GM12865 (cell line): ENCODE measurements around the gene SDK2.
A peak's percentile ranks its signal among the peaks of the same experiment; 100 is the strongest.
"Not testable (repeated sequence)": the region's sequence is repeated elsewhere in the genome, so short reads cannot be mapped to it uniquely, and the experiment has no call there.

Experiments
- DNase-seq: peaks from one replicate; pipeline ENCODE4 v3.0.0; 2010; ENCODE audit warnings: low read depth
- H3K4me3 ChIP-seq: 2 replicates; pipeline ENCODE4 v1.5.1; 2011; ENCODE audit warnings: mild to moderate bottlenecking, low read depth, low read length, control low read depth
- TF ChIP-seq, protein P1 (sequence below): IDR thresholded peaks from 2 replicates; pipeline ENCODE4 v1.5.1; 2011; ENCODE audit warnings: low read length, control low read depth, low read depth, inconsistent platforms; ENCODE audit not compliant: insufficient read depth; ENCODE audit errors: missing control alignments

SDK2 gene

DNA sequence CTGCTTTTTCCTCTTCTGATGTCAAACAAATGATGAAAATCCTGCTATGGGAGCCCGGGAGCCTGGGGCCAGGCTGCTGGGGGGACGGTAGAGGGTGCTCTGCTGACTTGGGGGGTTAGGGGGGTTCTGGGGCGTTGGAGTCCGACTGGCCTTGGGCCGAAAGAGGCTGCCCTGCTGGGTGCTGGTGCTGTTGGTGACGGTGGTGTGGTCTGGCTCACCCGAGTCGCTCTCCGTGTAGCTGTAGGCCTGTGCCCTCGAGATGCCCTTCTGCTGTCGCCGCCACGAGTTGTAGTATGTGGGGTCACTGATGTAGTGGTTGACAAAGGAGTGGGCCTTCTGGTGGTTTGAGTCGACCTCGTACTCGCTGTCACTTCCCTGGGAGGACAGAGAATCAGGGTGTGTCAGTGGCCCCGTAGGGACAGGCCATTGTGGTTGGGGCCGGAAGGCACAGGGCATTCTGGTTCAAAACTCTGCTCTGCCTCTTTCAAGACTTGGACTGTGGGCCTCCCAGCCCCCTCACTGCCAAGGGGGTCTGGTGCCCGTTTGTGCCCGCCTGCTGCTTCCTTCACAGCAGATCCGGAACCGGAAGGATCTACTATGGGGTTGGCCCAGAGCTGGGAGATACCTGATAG lies 305.6 kb downstream of the SDK2 start:
- TF ChIP-seq, protein P1, sequence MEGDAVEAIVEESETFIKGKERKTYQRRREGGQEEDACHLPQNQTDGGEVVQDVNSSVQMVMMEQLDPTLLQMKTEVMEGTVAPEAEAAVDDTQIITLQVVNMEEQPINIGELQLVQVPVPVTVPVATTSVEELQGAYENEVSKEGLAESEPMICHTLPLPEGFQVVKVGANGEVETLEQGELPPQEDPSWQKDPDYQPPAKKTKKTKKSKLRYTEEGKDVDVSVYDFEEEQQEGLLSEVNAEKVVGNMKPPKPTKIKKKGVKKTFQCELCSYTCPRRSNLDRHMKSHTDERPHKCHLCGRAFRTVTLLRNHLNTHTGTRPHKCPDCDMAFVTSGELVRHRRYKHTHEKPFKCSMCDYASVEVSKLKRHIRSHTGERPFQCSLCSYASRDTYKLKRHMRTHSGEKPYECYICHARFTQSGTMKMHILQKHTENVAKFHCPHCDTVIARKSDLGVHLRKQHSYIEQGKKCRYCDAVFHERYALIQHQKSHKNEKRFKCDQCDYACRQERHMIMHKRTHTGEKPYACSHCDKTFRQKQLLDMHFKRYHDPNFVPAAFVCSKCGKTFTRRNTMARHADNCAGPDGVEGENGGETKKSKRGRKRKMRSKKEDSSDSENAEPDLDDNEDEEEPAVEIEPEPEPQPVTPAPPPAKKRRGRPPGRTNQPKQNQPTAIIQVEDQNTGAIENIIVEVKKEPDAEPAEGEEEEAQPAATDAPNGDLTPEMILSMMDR, result no peak
- H3K4me3 ChIP-seq, result no peak overlapping the region
- peak; percentile 15 for DNase-seq

DNA sequence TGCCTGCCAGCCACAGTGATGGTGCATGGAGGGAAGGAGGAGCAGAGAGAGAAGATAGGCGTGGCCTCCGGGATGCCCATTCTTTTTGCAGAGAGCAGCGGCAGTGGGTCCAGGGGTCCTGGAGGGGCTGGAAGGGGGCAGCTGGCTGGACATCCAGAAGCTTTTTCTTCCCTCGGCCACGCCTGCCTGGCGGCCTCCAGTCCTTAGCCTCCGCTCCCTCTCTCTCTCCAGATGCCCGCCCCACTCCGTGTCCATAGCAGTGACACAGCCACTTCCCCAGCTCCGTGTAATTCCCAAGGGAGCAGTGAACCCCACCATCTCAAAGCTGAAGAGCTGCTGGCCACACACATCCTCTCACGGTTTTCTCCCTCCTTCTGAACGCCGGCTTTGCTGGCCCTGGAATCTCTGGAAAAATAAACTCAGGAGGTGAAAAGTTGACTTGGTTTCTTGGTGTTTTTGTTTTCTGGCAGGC lies 306.2 kb downstream of the SDK2 start:
- no peak overlapping the region for H3K4me3 ChIP-seq
- TF ChIP-seq, protein P1, result no peak
- DNase-seq, result no peak

DNA sequence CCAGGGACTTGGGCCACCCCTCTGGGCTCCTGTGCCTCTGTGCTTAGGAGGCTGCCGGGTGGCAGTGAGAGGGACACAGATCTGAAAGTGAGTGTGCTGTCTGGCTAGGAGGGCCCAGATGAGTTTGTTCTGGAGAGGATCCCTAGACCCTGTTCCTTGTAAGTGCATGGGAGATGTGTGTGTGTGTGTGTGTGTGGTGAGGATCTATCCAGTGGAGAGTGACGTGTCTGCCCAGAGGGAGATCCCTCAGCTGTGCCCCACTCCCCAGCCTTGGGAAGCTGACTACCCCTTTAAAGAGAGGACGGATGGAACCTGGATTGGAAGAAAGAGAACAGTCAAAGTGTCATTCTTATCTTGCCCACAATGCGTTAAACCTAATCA lies 306.9 kb downstream of the SDK2 start:
- TF ChIP-seq, protein P1, result no peak
- DNase-seq, result no peak
- H3K4me3 ChIP-seq, result no peak overlapping the region

DNA sequence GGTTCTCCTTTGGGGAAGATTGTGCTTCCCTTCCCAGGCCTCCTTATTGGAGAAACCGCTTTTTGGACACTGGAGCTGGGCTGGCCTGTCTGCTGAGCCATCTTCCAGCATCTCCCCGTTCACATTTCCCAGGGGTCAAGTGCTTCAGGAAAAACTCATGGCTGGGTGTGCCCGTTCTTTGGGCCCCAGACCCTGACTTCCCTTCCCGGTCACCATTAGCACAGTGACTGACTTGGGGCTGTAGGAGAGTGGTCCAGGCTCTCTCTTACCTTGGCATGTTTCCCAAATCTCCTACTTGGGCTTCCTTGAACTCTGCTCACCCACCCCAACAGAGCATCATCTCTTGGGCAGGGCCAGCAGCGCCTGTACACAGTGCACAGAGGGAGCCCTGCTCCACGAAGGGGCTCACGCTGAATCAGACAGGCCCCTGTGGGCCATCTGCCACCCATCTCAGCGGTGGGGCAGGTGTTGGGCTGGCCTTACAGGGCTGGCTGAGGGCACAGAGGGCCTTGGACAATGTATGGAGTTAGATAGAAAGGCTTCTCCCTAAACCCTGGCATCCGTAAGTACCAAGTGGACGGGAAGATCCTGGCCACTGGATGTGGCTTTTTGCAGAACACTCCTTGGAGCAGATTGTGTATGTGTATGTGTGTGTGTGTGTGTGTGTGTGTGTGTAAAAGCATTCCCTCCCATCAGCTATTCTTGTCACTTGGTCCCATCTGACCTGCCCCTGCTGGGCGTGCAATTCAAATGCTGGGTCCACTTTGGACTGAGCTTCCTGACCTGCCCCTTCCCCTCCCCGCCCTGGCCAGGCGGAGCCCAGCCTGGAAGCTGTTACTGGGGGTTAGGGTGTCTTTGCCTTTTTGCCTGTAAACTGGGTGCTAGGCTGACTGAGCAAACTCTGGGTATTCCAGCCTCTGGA lies 307.6 kb downstream of the SDK2 start:
- TF ChIP-seq, protein P1, result no peak
- DNase-seq, result no peak
- H3K4me3 ChIP-seq, result no peak overlapping the region

DNA sequence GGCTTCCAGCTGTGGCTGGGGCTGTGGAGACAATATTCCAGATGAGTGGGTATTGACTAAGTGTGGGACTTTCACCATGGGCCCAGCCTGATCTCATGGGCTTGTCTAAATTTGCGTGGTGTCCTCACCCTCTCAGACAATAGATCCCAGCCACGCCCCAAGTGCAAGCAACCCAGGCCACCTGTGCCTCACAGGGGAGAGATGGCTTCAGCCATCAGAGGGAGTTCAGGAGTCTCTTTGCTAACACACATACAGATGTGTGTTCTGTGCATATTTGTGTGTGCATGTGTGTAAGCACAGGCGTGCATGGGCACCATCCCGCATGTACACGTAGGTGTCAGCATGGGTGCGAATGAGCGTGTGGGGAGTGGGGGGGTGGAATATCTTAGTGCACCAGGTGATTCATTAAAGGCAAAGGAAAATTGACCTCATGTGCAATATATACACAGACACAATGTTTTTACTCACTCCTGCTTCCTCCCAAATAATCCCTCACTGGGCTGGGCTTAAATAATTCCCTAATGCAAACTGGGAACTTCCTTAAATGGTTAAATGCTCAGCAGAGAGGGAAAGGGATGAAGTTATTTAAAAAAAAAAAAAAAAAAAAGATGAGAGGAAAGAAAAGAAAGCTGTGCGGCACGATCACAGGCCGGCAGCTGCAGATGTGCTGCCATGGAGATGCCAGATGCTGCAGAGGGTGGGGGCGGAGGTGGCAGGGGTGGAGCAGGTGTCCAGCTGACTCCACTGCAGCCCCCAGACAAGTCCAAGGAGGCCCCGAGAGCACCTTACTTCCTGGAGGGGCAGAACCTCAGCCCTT lies 308.4 kb downstream of the SDK2 start:
- no peak overlapping the region for H3K4me3 ChIP-seq
- TF ChIP-seq, protein P1, result no peak
- DNase-seq, result no peak

DNA sequence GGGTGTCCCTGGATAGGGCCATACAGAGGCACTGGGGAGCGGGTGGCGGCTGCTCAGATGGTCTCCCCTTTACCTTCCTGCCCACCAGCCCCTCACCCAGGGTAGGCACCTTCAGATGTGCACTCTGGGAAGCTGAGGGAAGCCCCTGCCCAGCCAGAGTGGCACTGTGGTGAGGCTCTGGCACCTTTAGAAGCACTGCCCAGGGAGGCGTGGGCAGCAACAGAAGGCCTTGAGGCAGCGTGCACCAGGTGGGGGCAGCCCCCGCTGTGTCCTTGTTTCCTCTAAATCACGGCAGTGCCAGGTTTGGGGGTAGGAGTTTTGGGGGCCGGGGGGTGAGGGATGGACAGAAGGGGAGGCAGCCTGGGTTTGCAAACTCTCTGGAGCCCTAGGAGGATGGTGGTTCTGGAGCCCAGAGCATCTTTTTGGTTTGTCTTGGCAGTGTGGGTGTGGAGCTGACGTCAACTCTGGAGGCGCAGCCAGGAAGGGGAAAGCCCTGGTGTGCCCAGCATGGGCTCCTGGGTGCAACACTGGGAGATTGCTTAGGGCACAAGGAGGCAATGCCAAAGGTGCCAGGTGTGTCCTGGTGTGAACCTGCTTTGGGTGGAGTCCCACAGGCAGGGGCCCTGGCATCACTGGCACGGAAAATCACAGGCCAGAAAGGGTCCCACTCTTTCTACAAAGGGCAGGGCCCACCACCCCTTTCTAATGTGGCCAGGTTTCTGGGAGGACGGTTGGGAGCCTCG lies 309.3 kb downstream of the SDK2 start:
- no peak for DNase-seq
- H3K4me3 ChIP-seq, result no peak overlapping the region
- TF ChIP-seq, protein P1, result no peak

DNA sequence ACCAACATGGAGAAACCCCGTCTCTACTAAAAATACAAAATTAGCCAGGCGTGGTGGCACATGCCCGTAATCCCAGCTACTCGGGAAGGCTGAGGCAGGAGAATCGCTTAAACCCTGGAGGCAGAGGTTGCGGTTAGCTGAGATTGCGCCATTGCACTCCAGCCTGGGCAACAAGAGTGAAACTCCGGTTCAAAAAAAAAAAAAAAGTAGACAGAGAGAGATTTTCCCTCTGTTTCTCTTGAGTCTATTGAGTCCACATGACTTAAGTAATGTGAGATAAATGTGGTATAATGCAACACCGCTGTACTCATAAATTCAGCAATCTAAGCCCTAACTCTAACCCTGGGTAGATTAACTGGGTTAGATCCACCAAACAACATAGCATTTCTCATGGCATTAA lies 310.8 kb downstream of the SDK2 start:
- H3K4me3 ChIP-seq, DNase-seq: not testable (repeated sequence)
